Tibial nerve (tissue), 4 donors: ENCODE measurements around the gene MAML3. TPM values are rescaled to one million over a fixed set of nuclear protein-coding genes. Genes with fewer than 3 reads are reported as not detected.

Source experiments
- DNase-seq, 2 donors: peaks; one replicate each; pipeline ENCODE4 v3.0.0-alpha.2; 2019; ENCODE audit warnings: low spot score in 2 of 2
- H3K27ac ChIP-seq, 4 donors: fragments of 200-600 bp; sonication (generic) in 3 of 4; one replicate each; pipeline ENCODE4 v1.5.1; 2017 to 2019; ENCODE audit warnings: mild to moderate bottlenecking in 1 of 4
- H3K27me3 ChIP-seq, 2 donors: fragments of 200-600 bp; sonication (generic) in 1 of 2; one replicate each; pipeline versions ENCODE4 v1.5.1 to v1.6.0; 2017 to 2019
- H3K36me3 ChIP-seq, 3 donors: fragments of 200-600 bp; sonication (generic); one replicate each; pipeline ENCODE4 v1.5.1; 2018 to 2019
- H3K4me1 ChIP-seq, 4 donors: fragments of 200-600 bp; sonication (generic) in 3 of 4; one replicate each; pipeline ENCODE4 v1.5.1; 2017 to 2019
- H3K4me3 ChIP-seq, 4 donors: fragments of 200-600 bp; sonication (generic) in 3 of 4; one replicate each; pipeline ENCODE4 v1.5.1; 2017 to 2019; ENCODE audit warnings: mild to moderate bottlenecking in 1 of 4, moderate library complexity in 1 of 4
- H3K9me3 ChIP-seq, 4 donors: fragments of 200-600 bp; sonication (generic) in 3 of 4; one replicate each; pipeline ENCODE4 v1.5.1; 2017 to 2019
- EP300 ChIP-seq, 2 donors: sonication (generic); formaldehyde crosslinking; IDR thresholded peaks; one replicate each; pipeline ENCODE4 v1.6.1; 2017; ENCODE audit warnings: antibody characterized with exemption in 2 of 2, mild to moderate bottlenecking in 1 of 2
- POLR2A ChIP-seq, 2 donors: fragments of 450-650 bp; IDR thresholded peaks; one replicate each; pipeline ENCODE4 v1.6.1; 2017; ENCODE audit warnings: antibody characterized with exemption in 2 of 2, mild to moderate bottlenecking in 2 of 2, moderate library complexity in 2 of 2
- WGBS, 2 donors: methylation state at CpG; one replicate each; pipeline ENCODE4 v1.1.5; 2018; 5-methylcytosine and 5-hydroxymethylcytosine counted together
- total RNA-seq, 4 donors: library from RNA; depleted of rRNA; stranded (reverse); fragments of >200 nt; gene quantifications; one replicate each; pipeline ENCODE4 v1.1.0, GENCODE V29; 2016
- TF ChIP-seq, protein P1 (sequence below), 5 experiments: fragments of 200-600 bp in 3 of 5; fragments of 450-650 bp in 2 of 5; sonication (generic) in 3 of 5; IDR thresholded peaks; one replicate each; pipeline ENCODE4 v1.5.1; 2016 to 2019; ENCODE audit warnings: antibody characterized with exemption in 5 of 5, mild to moderate bottlenecking in 3 of 5, moderate library complexity in 2 of 5

Gene MAML3
- total RNA-seq, 4 donors from 2014 or later = 8.6 to 10.5 (median 9.4) TPM

DNA sequence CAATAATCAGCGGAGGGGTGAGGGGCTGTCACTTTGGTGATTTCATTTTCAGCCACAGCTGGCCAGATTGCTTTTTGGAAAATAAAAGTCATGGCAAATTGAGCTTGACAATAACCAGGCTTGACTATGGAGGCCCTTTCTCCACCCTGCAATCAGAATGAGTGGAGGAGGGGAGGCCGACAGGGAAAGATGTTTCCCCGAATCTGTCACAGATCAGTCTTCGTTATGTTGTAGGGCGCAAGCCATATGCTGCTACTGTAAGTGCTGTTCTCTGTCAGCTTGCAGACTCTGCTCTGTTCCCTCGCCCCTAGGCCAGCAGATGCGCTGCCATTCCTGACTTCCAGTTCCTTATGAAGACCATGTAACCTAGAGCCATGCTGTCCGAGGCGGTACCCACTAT, 374.3 kb downstream of the MAML3 start:
- H3K4me3 ChIP-seq = no peak overlapping the region
- WGBS, 2 donors = 96 to 98% methylated on average over 9 of the region's 9 CpGs
- TF ChIP-seq, protein P1, sequence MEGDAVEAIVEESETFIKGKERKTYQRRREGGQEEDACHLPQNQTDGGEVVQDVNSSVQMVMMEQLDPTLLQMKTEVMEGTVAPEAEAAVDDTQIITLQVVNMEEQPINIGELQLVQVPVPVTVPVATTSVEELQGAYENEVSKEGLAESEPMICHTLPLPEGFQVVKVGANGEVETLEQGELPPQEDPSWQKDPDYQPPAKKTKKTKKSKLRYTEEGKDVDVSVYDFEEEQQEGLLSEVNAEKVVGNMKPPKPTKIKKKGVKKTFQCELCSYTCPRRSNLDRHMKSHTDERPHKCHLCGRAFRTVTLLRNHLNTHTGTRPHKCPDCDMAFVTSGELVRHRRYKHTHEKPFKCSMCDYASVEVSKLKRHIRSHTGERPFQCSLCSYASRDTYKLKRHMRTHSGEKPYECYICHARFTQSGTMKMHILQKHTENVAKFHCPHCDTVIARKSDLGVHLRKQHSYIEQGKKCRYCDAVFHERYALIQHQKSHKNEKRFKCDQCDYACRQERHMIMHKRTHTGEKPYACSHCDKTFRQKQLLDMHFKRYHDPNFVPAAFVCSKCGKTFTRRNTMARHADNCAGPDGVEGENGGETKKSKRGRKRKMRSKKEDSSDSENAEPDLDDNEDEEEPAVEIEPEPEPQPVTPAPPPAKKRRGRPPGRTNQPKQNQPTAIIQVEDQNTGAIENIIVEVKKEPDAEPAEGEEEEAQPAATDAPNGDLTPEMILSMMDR (IDR thresholded peaks at IDR 0.05) = no peak
- no peak for TF ChIP-seq POLR2A (IDR thresholded peaks at IDR 0.05)
- no peak for TF ChIP-seq EP300 (IDR thresholded peaks at IDR 0.05)

GRCh38 chr4:139777757-139778156, 376.2 kb downstream of the MAML3 start:
- Histone ChIP-seq H3K4me3 (no peak overlapping the region), H3K36me3 (no peaks in the 10 kb centered on the region), H3K27me3 (no peaks in the 10 kb centered on the region), H3K27ac (no peak overlapping the region), H3K9me3 (no peaks in the 10 kb centered on the region), H3K4me1 (no peaks in the 10 kb centered on the region)
- 96 to 97% methylated on average over 3 of the region's 3 CpGs for WGBS, 2 donors
- no peak for TF ChIP-seq EP300 (IDR thresholded peaks at IDR 0.05)
- no peak for TF ChIP-seq POLR2A (IDR thresholded peaks at IDR 0.05)
- TF ChIP-seq, protein P1 (IDR thresholded peaks at IDR 0.05) = no peak
- no peak for DNase-seq

More for the DNA sequence above, 374.3 kb downstream of the MAML3 start:
- no peak for DNase-seq
- Histone ChIP-seq H3K27me3 (no peaks in the 10 kb centered on the region), H3K27ac (no peak overlapping the region), H3K4me1 (peaks cover 0 to 8% (median 0%) of the 10 kb centered on the region in 4 donors), H3K9me3 (no peaks in the 10 kb centered on the region), H3K36me3 (no peaks in the 10 kb centered on the region)

DNA sequence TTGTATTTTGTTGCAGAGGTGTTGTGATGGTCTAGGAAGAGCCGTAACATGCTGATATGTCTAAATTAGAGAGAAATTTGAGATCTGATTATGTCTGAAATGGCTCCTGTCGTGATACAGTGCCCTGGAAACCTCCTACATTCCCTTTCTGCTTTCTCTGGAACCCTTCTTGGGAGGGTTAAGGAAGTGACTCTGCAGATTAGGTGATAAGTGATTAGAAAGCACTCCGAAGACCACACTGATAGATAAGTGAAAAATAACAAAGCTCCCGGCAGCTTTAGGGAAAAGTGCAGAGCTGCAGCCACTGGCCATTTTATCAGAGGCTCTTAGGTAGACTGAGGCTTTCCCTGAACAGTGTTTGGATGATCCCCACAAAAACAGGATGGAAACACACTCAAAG, 377.7 kb downstream of the MAML3 start:
- WGBS, 2 donors = 56 to 74% methylated on average over 4 of the region's 4 CpGs
- H3K36me3 ChIP-seq = no peaks in the 10 kb centered on the region
- TF ChIP-seq EP300 (IDR thresholded peaks at IDR 0.05) (no peak), POLR2A (IDR thresholded peaks at IDR 0.05) (no peak)
- TF ChIP-seq, protein P1 (IDR thresholded peaks at IDR 0.05) = no peak
- DNase-seq = no peak
- H3K4me3 ChIP-seq = no peak overlapping the region
- H3K9me3 ChIP-seq = no peaks in the 10 kb centered on the region
- H3K27me3 ChIP-seq = no peaks in the 10 kb centered on the region
- no peaks in the 10 kb centered on the region for H3K4me1 ChIP-seq
- H3K27ac ChIP-seq = no peak overlapping the region

DNA sequence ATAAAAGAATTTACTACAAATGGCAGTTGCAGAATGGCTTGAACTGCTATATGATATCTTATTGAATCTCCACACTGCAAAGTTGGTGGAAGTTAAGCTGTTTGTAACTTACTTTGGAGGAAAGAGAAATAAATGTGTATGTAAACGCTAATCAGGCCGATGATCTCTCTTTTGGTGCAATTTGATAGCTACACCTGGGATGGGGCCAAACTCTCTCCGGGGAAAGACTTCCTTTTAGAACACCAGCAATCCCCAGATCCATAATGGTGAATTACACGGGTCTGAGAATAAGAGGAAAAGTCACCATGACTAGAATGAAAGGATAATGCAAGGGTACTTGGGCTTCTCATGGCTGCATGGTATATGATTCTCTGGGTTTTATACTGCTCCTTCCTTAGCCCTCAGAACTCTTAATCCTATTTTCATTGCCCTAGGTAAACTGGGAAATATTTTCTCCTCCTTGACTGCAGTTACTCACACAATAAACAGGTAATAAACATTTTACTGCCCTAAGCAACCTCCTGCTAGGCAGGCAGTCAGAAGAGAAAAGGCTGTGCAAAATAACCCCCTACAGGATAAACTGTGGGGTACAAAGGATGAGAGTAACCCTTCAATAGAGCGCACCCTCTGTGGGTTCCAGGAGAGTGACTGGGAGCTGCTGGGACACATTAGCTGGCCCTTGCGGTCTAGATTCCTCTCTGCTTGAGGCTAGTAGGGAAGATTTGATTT, 379.1 kb downstream of the MAML3 start:
- 64 to 70% methylated on average over 6 of the region's 6 CpGs for WGBS, 2 donors
- Histone ChIP-seq H3K27me3 (no peaks in the 10 kb centered on the region), H3K4me1 (peaks cover 0 to 12% (median 0%) of the 10 kb centered on the region in 4 donors), H3K36me3 (no peaks in the 10 kb centered on the region), H3K4me3 (no peak overlapping the region), H3K9me3 (no peaks in the 10 kb centered on the region), H3K27ac (no peak overlapping the region)
- no peak for DNase-seq
- no peak for TF ChIP-seq POLR2A (IDR thresholded peaks at IDR 0.05)
- TF ChIP-seq EP300 (IDR thresholded peaks at IDR 0.05) = no peak
- TF ChIP-seq, protein P1 (IDR thresholded peaks at IDR 0.05) = no peak

DNA sequence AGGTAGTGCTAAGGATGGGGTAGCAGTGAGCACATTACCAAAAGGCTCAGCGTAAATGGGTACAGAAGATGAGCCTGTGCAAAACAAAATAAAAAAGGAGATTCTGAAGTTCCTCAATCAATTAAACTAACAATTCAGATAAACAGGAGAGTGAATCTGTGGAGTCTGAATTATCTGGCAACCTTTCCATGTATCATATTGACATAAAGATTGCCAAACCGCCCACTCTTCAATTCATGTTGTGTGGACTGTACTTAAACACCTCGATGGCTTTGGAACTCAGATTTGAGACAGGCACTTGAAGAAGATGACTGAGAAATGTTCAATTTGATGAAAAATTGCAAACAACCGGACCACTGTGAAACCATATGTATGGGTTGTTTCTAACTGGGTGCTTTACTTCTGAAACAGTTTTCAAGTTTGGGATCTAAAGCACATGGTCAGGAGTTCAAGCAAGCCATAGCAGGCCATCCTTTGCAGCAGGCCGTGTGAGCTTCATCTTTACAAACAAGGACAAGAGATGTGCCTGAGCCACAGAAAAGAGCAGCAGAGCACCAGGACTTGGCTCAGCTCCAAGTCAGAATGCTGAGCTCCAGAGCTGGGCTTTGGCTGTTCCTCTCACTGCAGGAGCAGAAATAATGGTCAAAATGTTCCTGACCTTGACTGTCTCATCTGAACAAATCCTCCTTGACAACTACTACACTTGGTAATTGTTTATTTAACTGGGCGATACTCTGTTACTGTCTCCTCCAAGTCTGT, 380.2 kb downstream of the MAML3 start:
- peaks cover 0 to 12% (median 0%) of the 10 kb centered on the region in 4 donors for H3K4me1 ChIP-seq

More for the DNA sequence above, 380.2 kb downstream of the MAML3 start:
- DNase-seq = no peak
- H3K4me3 ChIP-seq = no peak overlapping the region
- H3K9me3 ChIP-seq = no peaks in the 10 kb centered on the region
- TF ChIP-seq, protein P1 (IDR thresholded peaks at IDR 0.05) = no peak
- TF ChIP-seq EP300 (IDR thresholded peaks at IDR 0.05) (no peak), POLR2A (IDR thresholded peaks at IDR 0.05) (no peak)
- H3K27me3 ChIP-seq = no peaks in the 10 kb centered on the region
- H3K27ac ChIP-seq = no peak overlapping the region
- no peaks in the 10 kb centered on the region for H3K36me3 ChIP-seq
- 85 to 86% methylated on average over 6 of the region's 6 CpGs for WGBS, 2 donors
